GM21528 (cell line): ENCODE results near the gene TAF5L.
"Not testable (repeated sequence)": the region's sequence is repeated elsewhere in the genome, so short reads cannot be mapped to it uniquely, and the experiment has no call there.

Experiments used
- ATAC-seq: cut with Tn5 transposase; IDR thresholded peaks from one replicate; pipeline ENCODE4 v1.9.1; 2021; ENCODE audit warnings: mild to moderate bottlenecking, moderate library complexity; ENCODE audit not compliant: unreplicated experiment, low FRiP score

TAF5L gene

GRCh38 chr1:229614701-229615100 lies 11.2 kb downstream of the TAF5L start:
- ATAC-seq: no peak

- ATAC-seq: no peak
Observed at GRCh38 chr1:229613938-229614337, 12.0 kb downstream of the TAF5L start.

GRCh38 chr1:229608590-229608989 lies 17.3 kb downstream of the TAF5L start:
- no peak for ATAC-seq

GRCh38 chr1:229607370-229607769 lies 18.6 kb downstream of the TAF5L start:
- ATAC-seq: no peak

GRCh38 chr1:229603371-229604005 lies 22.4 kb downstream of the TAF5L start:
- no peak for ATAC-seq

- ATAC-seq: no peak
Observed at GRCh38 chr1:229600229-229600628, 25.7 kb downstream of the TAF5L start.

- no peak for ATAC-seq
Observed at GRCh38 chr1:229599218-229599954, 26.5 kb downstream of the TAF5L start.

- ATAC-seq: no peak
Observed at GRCh38 chr1:229597877-229598276, 28.0 kb downstream of the TAF5L start.

- no peak for ATAC-seq
Observed at GRCh38 chr1:229596925-229597699, 28.8 kb downstream of the TAF5L start.

GRCh38 chr1:229595876-229596275 lies 30.0 kb downstream of the TAF5L start:
- not testable (repeated sequence) for ATAC-seq

- no peak for ATAC-seq
Observed at GRCh38 chr1:229594227-229595008, 31.5 kb downstream of the TAF5L start.

- no peak for ATAC-seq
Observed at GRCh38 chr1:229593800-229594199, 32.1 kb downstream of the TAF5L start.

- no peak for ATAC-seq
Observed at GRCh38 chr1:229590119-229590518, 35.8 kb downstream of the TAF5L start.

GRCh38 chr1:229585338-229585737 lies 40.6 kb downstream of the TAF5L start:
- no peak for ATAC-seq

- ATAC-seq: no peak
Observed at GRCh38 chr1:229582715-229583114, 43.2 kb downstream of the TAF5L start.

GRCh38 chr1:229582011-229582694 lies 43.8 kb downstream of the TAF5L start:
- ATAC-seq: no peak

- no peak for ATAC-seq
Observed at GRCh38 chr1:229581485-229581884, 44.4 kb downstream of the TAF5L start.

GRCh38 chr1:229579059-229579673 lies 46.8 kb downstream of the TAF5L start:
- no peak for ATAC-seq

- ATAC-seq: no peak
Observed at GRCh38 chr1:229578168-229579058, 47.5 kb downstream of the TAF5L start.
